Caco-2 (cell line): ENCODE data around the gene AQP5. TPM values are rescaled to one million over a fixed set of nuclear protein-coding genes. Genes with fewer than 3 reads are reported as not detected.

Experiments
- BruUV-seq: library from RNA; stranded (reverse); fragments of 400-500 nt; replicated peaks from 2 replicates; lab custom pipeline; 2021; lab: Mats Ljungman, UMichigan
- CTCF ChIA-PET: fragments of 300-600 bp; sonication (Branson Sonifier 250); formaldehyde crosslinking; loops from one replicate; lab custom pipeline; 2022; ENCODE audit warnings: antibody characterized with exemption; lab: Charles Lee
- POLR2A ChIA-PET: fragments of 300-600 bp; sonication (Branson Sonifier 250); formaldehyde crosslinking; loops from one replicate; lab custom pipeline; 2022; ENCODE audit warnings: antibody characterized with exemption; lab: Charles Lee
- DNase-seq, 2 experiments: peaks; one replicate each; pipeline versions ENCODE4 v3.0.0 to v3.0.0-alpha.2; 2020 to 2022
- H3K27me3 ChIP-seq: replicated peaks from 2 replicates; pipeline ENCODE4 v1.6.0; 2011; ENCODE audit warnings: low read length; ENCODE audit not compliant: control insufficient read depth, insufficient read depth
- H3K36me3 ChIP-seq: 2 replicates; pipeline ENCODE4 v1.5.1; 2011; ENCODE audit warnings: low read length; ENCODE audit not compliant: control insufficient read depth, insufficient read depth
- H3K4me1 ChIP-seq: fragments of 250-450 bp; sonication (Bioruptor Pico); 2 replicates; pipeline ENCODE4 v1.5.1; 2020; ENCODE audit warnings: mild to moderate bottlenecking
- H3K4me3 ChIP-seq: 2 replicates; pipeline ENCODE4 v1.5.1; 2011; ENCODE audit warnings: low read depth, mild to moderate bottlenecking, control low read depth, low read length
- H3K9me3 ChIP-seq: fragments of 250-450 bp; sonication (Bioruptor Pico); 2 replicates; pipeline ENCODE4 v1.5.1; 2020; ENCODE audit warnings: mild to moderate bottlenecking, moderate library complexity
- H3K27ac Mint-ChIP-seq: one replicate; pipeline ENCODE4 v1.8.0; 2022; ENCODE audit warnings: mixed read lengths; ENCODE audit not compliant: unreplicated experiment
- H3K27me3 Mint-ChIP-seq: one replicate; pipeline ENCODE4 v1.8.0; 2022; ENCODE audit warnings: mixed read lengths; ENCODE audit not compliant: insufficient read depth, unreplicated experiment
- H3K36me3 Mint-ChIP-seq: one replicate; pipeline ENCODE4 v1.8.0; 2022; ENCODE audit warnings: mild to moderate bottlenecking, mixed read lengths; ENCODE audit not compliant: insufficient read depth, unreplicated experiment
- H3K4me1 Mint-ChIP-seq: one replicate; pipeline ENCODE4 v1.8.0; 2022; ENCODE audit warnings: low read depth, mixed read lengths; ENCODE audit not compliant: unreplicated experiment
- H3K4me3 Mint-ChIP-seq: one replicate; pipeline ENCODE4 v1.8.0; 2022; ENCODE audit warnings: mild to moderate bottlenecking, moderate library complexity, mixed read lengths; ENCODE audit not compliant: unreplicated experiment
- H3K9me3 Mint-ChIP-seq: one replicate; pipeline ENCODE4 v1.8.0; 2022; ENCODE audit warnings: mixed read lengths; ENCODE audit not compliant: unreplicated experiment
- CTCF ChIP-seq, 2 experiments: fragments of 200-600 bp in 1 of 2; IDR thresholded peaks; 1 replicate in 1 of 2; 2 replicates in 1 of 2; pipeline versions ENCODE4 v1.5.1 to v1.8.0; 2011 to 2022; ENCODE audit warnings: antibody characterized with exemption in 1 of 2, control low read depth in 1 of 2, inconsistent platforms in 1 of 2, low read depth in 1 of 2, low read length in 1 of 2, mild to moderate bottlenecking in 1 of 2, moderate library complexity in 1 of 2; ENCODE audit not compliant: insufficient read depth in 1 of 2, severe bottlenecking in 1 of 2, unreplicated experiment in 1 of 2
- intact Hi-C: fragments of 100-400 bp; cut with micrococcal nuclease; formaldehyde crosslinking; loops from one replicate; pipeline ENCODE4 v1.10.0; 2022; ENCODE audit not compliant: unreplicated experiment
- total RNA-seq: library from RNA; stranded (reverse); gene quantifications from 2 replicates; pipeline ENCODE4 v1.2.3, GENCODE V29; 2022

The AQP5 gene
- total RNA-seq, 1 experiment from 2014 or later, result not detected

GRCh38 chr12:49939307-49939706 is 22.4 kb upstream of the AQP5 start:
- intact Hi-C loops, result no loop called here
- peaks cover 5% of the 10 kb centered on the region for H3K36me3 Mint-ChIP-seq
- POLR2A ChIA-PET, result no interaction called here
- BruUV-seq, result no TSS peak
- H3K27me3 ChIP-seq, result no peaks in the 10 kb centered on the region
- no peak overlapping the region for H3K4me3 Mint-ChIP-seq
- no peaks in the 10 kb centered on the region; the same call in none of the 2 replicates for H3K4me1 ChIP-seq
- no peak for DNase-seq
- H3K9me3 Mint-ChIP-seq, result no peaks in the 10 kb centered on the region
- H3K27ac Mint-ChIP-seq, result no peak overlapping the region
- CTCF ChIA-PET, result interaction anchor here (0.7 to 1.5 kb wide), 2 partner anchors 11 to 117 kb away, joined by 4 to 5 read pairs; partner anchors contain the start of gene AQP2
- H3K4me3 ChIP-seq, result no peak overlapping the region
- H3K27me3 Mint-ChIP-seq, result no peaks in the 10 kb centered on the region
- no peaks in the 10 kb centered on the region for H3K4me1 Mint-ChIP-seq
- no peak for TF ChIP-seq CTCF (IDR thresholded peaks at IDR 0.05; ENCODE audit: insufficient read depth in 1 of 2, low read depth in 1 of 2, low read length in 1 of 2, severe bottlenecking in 1 of 2, unreplicated experiment in 1 of 2)
- H3K36me3 ChIP-seq, result no peaks in the 10 kb centered on the region
- H3K9me3 ChIP-seq, result no peaks in the 10 kb centered on the region

- no peak for TF ChIP-seq CTCF (IDR thresholded peaks at IDR 0.05; ENCODE audit: insufficient read depth in 1 of 2, low read depth in 1 of 2, low read length in 1 of 2, severe bottlenecking in 1 of 2, unreplicated experiment in 1 of 2)
- no peaks in the 10 kb centered on the region; the same call in none of the 2 replicates for H3K4me1 ChIP-seq
- Mint-ChIP-seq H3K36me3 (peaks cover 5% of the 10 kb centered on the region), H3K4me3 (no peak overlapping the region), H3K27ac (no peak overlapping the region), H3K9me3 (no peaks in the 10 kb centered on the region), H3K27me3 (no peaks in the 10 kb centered on the region), H3K4me1 (no peaks in the 10 kb centered on the region)
- no peak for DNase-seq
- no peaks in the 10 kb centered on the region for H3K36me3 ChIP-seq
- ChIA-PET POLR2A (interaction anchor here (0.7 kb wide), 1 partner anchor 138 kb away, joined by 3 read pairs; no protein-coding TSS in a partner anchor), CTCF (interaction anchor here (0.7 to 1.5 kb wide), 4 partner anchors 7 to 116 kb away, joined by 4 to 6 read pairs (median 4); partner anchors contain the start of gene AQP2)
- no peak overlapping the region for H3K4me3 ChIP-seq
- intact Hi-C loops, result no loop called here
- BruUV-seq, result no TSS peak
- H3K27me3 ChIP-seq, result no peaks in the 10 kb centered on the region
- H3K9me3 ChIP-seq, result no peaks in the 10 kb centered on the region
Measured at GRCh38 chr12:49939707-49940106, 22.0 kb upstream of the AQP5 start.

GRCh38 chr12:49941556-49942511 is 19.8 kb upstream of the AQP5 start:
- no TSS peak for BruUV-seq

More at GRCh38 chr12:49941556-49942511, 19.8 kb upstream of the AQP5 start:
- Mint-ChIP-seq H3K4me3 (no peak overlapping the region), H3K27ac (no peak overlapping the region), H3K9me3 (no peaks in the 10 kb centered on the region), H3K4me1 (peaks cover 12% of the 10 kb centered on the region), H3K36me3 (peaks cover 10% of the 10 kb centered on the region), H3K27me3 (no peaks in the 10 kb centered on the region)
- no peak for TF ChIP-seq CTCF (IDR thresholded peaks at IDR 0.05; ENCODE audit: insufficient read depth in 1 of 2, low read depth in 1 of 2, low read length in 1 of 2, severe bottlenecking in 1 of 2, unreplicated experiment in 1 of 2)
- Histone ChIP-seq H3K4me1 (peaks cover 5% of the 10 kb centered on the region), H3K9me3 (no peaks in the 10 kb centered on the region), H3K27me3 (no peaks in the 10 kb centered on the region), H3K4me3 (no peak overlapping the region), H3K36me3 (no peaks in the 10 kb centered on the region)
- ChIA-PET CTCF (interaction anchor here (0.5 to 0.9 kb wide), 2 partner anchors 114 to 1385 kb away, joined by 3 read pairs; no protein-coding TSS in a partner anchor), POLR2A (interaction anchor here (0.5 kb wide), 1 partner anchor 121 kb away, joined by 7 read pairs; no protein-coding TSS in a partner anchor)
- no peak for DNase-seq
- intact Hi-C loops, result no loop called here
